22Rv1 (cell line): Measurements from ENCODE around the gene KLHL17.

Experiments used
- ZFX ChIP-seq: fragments of 450-650 bp; IDR thresholded peaks from 2 replicates; pipeline ENCODE4 v1.6.1; 2017; ENCODE audit warnings: antibody characterized with exemption, borderline replicate concordance
- TF ChIP-seq, protein P1 (sequence below): fragments of 450-650 bp; IDR thresholded peaks from 2 replicates; pipeline ENCODE4 v1.5.1; 2017; ENCODE audit warnings: mild to moderate bottlenecking

DNA sequence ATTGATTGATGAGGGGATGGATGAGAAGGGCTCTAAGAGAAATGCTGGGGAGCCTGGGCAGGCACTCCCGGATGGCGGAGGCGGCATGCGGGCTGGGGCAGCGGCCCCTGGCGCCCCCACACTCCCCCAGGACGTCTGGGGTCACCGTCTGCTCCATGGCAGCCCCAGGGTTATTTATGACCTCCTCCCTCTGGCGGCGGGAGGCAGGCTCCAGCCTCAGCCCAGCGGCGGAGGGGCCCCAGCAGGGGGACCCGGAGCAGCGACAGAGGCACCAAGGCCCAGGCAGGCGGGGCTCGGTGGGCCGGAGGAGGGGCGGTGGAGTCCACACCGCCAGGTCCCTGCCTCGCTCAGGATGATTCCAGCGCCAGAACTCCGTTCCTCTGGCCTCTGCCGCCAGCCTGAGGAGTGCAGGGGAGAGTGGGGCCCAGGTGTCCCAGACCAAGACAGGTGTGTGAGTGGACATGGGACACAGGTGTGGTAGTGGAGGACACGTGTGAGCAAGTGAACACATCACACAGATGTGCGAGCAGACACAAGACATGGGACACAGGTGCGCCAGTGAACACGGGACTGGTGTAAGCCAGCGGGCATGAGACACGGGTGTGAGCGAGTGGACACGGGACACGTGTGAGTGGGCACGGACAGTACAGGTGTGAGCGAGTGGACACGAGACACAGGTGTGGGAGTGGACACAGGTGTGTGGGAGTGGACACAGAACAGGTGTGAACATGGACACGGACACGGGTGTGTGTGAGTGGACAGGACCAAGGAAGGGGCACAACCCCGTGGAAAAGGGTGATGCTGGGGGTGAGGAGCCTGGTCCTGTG, 39.2 kb upstream of the KLHL17 start:
- TF ChIP-seq, protein P1, sequence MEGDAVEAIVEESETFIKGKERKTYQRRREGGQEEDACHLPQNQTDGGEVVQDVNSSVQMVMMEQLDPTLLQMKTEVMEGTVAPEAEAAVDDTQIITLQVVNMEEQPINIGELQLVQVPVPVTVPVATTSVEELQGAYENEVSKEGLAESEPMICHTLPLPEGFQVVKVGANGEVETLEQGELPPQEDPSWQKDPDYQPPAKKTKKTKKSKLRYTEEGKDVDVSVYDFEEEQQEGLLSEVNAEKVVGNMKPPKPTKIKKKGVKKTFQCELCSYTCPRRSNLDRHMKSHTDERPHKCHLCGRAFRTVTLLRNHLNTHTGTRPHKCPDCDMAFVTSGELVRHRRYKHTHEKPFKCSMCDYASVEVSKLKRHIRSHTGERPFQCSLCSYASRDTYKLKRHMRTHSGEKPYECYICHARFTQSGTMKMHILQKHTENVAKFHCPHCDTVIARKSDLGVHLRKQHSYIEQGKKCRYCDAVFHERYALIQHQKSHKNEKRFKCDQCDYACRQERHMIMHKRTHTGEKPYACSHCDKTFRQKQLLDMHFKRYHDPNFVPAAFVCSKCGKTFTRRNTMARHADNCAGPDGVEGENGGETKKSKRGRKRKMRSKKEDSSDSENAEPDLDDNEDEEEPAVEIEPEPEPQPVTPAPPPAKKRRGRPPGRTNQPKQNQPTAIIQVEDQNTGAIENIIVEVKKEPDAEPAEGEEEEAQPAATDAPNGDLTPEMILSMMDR: no peak; the same call in none of the 2 replicates
- TF ChIP-seq ZFX: no peak
